Esophagus squamous epithelium (tissue), 5 donors: ENCODE measurements around the gene TMEM132D. TPM values are rescaled to one million over a fixed set of nuclear protein-coding genes. Genes with fewer than 3 reads are reported as not detected.

ENCODE experiments used
- DNase-seq: peaks from one replicate; lab custom pipeline; 2025; lab: John Stamatoyannopoulos, UW
- H3K27ac ChIP-seq, 4 donors: fragments of 200-600 bp; sonication (generic); one replicate each; pipeline ENCODE4 v1.5.1; 2016 to 2019; ENCODE audit warnings: mild to moderate bottlenecking in 1 of 4
- H3K27me3 ChIP-seq, 4 donors: fragments of 200-600 bp; sonication (generic); 1 replicate in 3 of 4; 2 replicates in 1 of 4; pipeline versions ENCODE4 v1.5.1 to v1.6.0; 2017 to 2021; ENCODE audit warnings: antibody characterized with exemption in 1 of 4
- H3K36me3 ChIP-seq, 3 donors: fragments of 200-600 bp; sonication (generic); one replicate each; pipeline ENCODE4 v1.5.1; 2016 to 2019
- H3K4me1 ChIP-seq, 3 donors: fragments of 200-600 bp; sonication (generic); one replicate each; pipeline ENCODE4 v1.5.1; 2017 to 2019
- H3K4me3 ChIP-seq, 4 donors: fragments of 200-600 bp; sonication (generic); 1 replicate in 3 of 4; 2 replicates in 1 of 4; pipeline ENCODE4 v1.5.1; 2016 to 2019; ENCODE audit warnings: mild to moderate bottlenecking in 2 of 4, moderate library complexity in 1 of 4
- H3K9me3 ChIP-seq, 3 donors: fragments of 200-600 bp; sonication (generic); one replicate each; pipeline ENCODE4 v1.5.1; 2016 to 2019
- POLR2A ChIP-seq, 4 donors: fragments of 450-650 bp; IDR thresholded peaks; one replicate each; pipeline ENCODE4 v1.6.1; 2017; ENCODE audit warnings: antibody characterized with exemption in 4 of 4, mild to moderate bottlenecking in 4 of 4, moderate library complexity in 3 of 4
- WGBS, 2 donors: methylation state at CpG; one replicate each; pipeline ENCODE4 v1.1.5; 2018; 5-methylcytosine and 5-hydroxymethylcytosine counted together
- intact Hi-C: fragments of 100-400 bp; cut with DNase I; formaldehyde crosslinking; loops from one replicate; pipeline ENCODE4 v1.15.0; 2022
- total RNA-seq, 4 donors: library from RNA; depleted of rRNA; stranded (reverse); fragments of >200 nt; gene quantifications; one replicate each; pipeline ENCODE4 v1.1.0, GENCODE V29; 2016
- TF ChIP-seq, protein P1 (sequence below), 6 experiments: fragments of 450-650 bp in 4 of 6; fragments of 200-600 bp in 2 of 6; sonication (generic) in 2 of 6; IDR thresholded peaks; one replicate each; pipeline ENCODE4 v1.5.1; 2016 to 2019; ENCODE audit warnings: antibody characterized with exemption in 6 of 6, mild to moderate bottlenecking in 4 of 6, moderate library complexity in 4 of 6
- donor health status: DM: yes; HTN: yes; CAD: no.

Gene TMEM132D
- total RNA-seq, 4 donors from 2014 or later = not detected

DNA sequence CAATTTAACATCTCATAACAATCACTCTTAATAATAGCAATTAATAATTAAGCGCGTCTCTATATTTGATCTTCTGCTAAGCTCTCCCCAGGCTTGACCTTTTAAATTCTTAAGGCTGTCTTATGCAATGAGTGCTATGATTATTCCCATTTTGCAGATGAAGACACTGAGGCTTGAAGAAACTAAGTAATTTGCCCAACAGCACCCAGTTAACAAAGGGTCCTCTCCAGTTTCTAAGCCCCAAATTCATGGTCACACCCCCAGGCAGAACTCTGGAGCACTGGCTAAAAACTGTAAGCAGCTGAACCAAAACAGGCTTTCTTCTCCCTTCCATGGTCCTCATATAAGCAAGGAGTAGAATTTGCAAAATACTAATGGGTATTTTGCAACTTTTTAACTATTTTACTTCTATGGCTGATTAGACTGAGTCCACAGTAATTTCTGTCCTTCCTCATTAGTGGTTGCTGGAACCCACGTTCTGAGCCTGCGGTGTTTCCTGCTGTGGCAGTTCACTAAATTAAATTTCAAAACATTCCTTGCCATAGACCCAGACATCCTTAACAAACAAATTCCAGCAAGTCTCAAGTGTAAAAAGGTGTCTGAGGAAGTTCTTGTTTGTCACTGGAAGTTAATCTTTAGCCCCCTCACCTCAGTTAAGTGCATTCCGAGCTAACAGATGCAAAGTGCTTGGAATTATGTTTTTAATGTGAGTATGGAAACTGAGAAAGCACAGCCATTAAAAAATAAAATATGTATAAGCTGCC is 76.5 kb downstream of the TMEM132D start:
- no peaks in the 10 kb centered on the region for H3K27me3 ChIP-seq
- 48 to 55% methylated on average over 5 of the region's 5 CpGs for WGBS, 2 donors
- peaks cover 0 to 9% (median 0%) of the 10 kb centered on the region in 3 donors for H3K9me3 ChIP-seq
- H3K27ac ChIP-seq = no peak overlapping the region
- no peaks in the 10 kb centered on the region for H3K36me3 ChIP-seq
- H3K4me1 ChIP-seq = no peaks in the 10 kb centered on the region
- DNase-seq = no peak
- H3K4me3 ChIP-seq = no peak overlapping the region
- TF ChIP-seq, protein P1, sequence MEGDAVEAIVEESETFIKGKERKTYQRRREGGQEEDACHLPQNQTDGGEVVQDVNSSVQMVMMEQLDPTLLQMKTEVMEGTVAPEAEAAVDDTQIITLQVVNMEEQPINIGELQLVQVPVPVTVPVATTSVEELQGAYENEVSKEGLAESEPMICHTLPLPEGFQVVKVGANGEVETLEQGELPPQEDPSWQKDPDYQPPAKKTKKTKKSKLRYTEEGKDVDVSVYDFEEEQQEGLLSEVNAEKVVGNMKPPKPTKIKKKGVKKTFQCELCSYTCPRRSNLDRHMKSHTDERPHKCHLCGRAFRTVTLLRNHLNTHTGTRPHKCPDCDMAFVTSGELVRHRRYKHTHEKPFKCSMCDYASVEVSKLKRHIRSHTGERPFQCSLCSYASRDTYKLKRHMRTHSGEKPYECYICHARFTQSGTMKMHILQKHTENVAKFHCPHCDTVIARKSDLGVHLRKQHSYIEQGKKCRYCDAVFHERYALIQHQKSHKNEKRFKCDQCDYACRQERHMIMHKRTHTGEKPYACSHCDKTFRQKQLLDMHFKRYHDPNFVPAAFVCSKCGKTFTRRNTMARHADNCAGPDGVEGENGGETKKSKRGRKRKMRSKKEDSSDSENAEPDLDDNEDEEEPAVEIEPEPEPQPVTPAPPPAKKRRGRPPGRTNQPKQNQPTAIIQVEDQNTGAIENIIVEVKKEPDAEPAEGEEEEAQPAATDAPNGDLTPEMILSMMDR (IDR thresholded peaks at IDR 0.05) = no peak
- TF ChIP-seq POLR2A (IDR thresholded peaks at IDR 0.05) = no peak
- intact Hi-C loops = no loop called here

DNA sequence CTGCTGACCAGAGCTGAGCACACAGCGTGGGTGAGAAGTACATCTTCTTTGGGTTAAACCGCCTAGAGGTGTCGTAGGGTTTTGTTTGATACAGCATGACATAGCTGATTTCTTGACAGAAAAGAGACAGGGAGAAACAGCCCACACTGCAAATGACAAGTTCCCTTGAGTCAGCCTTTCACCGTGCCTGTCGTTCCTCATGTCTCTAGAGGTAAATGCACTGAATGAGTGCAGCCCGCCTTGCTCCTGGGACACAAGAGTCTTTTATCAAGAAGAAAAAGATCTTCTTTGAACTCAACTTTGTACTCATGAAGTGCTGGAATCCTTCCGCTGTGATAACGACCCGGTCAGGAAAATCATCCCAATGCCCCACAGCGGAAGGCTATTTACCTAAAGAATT is 77.6 kb downstream of the TMEM132D start:
- H3K4me3 ChIP-seq = no peak overlapping the region

DNA sequence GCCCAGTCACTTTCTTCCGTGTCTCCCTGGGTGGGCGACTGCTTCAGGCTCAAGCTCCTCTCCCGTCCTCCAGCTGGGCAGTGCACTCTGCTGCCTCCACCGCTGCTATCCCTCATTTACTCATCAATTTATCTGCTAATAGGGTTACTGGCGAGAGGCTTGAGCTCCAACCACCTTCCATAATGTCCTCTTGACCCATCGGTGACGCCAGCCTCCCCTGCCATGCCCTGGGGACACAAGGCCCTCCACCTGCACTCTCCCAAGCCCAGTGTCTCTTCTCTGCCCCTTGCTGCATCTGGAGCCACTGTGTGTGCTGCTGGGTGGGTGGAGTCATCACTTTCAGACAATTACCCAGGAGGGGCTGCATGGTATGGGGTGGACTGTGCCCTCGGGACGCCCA is 78.5 kb downstream of the TMEM132D start:
- Histone ChIP-seq H3K9me3 (peaks cover 0 to 9% (median 0%) of the 10 kb centered on the region in 3 donors), H3K27ac (no peak overlapping the region), H3K4me1 (no peaks in the 10 kb centered on the region), H3K27me3 (no peaks in the 10 kb centered on the region), H3K36me3 (no peaks in the 10 kb centered on the region), H3K4me3 (no peak overlapping the region)
- intact Hi-C loops = no loop called here
- DNase-seq = no peak
- WGBS, 2 donors = 50 to 62% methylated on average over 6 to 7 of the region's 9 CpGs
- TF ChIP-seq, protein P1 (IDR thresholded peaks at IDR 0.05) = no peak
- TF ChIP-seq POLR2A (IDR thresholded peaks at IDR 0.05) = no peak

More for the DNA sequence above, 77.6 kb downstream of the TMEM132D start:
- H3K9me3 ChIP-seq = peaks cover 0 to 9% (median 0%) of the 10 kb centered on the region in 3 donors
- 43 to 70% methylated on average over 8 of the region's 10 CpGs for WGBS, 2 donors
- H3K27me3 ChIP-seq = no peaks in the 10 kb centered on the region
- no peaks in the 10 kb centered on the region for H3K4me1 ChIP-seq
- H3K36me3 ChIP-seq = no peaks in the 10 kb centered on the region
- no peak for DNase-seq
- H3K27ac ChIP-seq = no peak overlapping the region
- TF ChIP-seq POLR2A (IDR thresholded peaks at IDR 0.05) = no peak
- TF ChIP-seq, protein P1 (IDR thresholded peaks at IDR 0.05) = no peak
- intact Hi-C loops = no loop called here

DNA sequence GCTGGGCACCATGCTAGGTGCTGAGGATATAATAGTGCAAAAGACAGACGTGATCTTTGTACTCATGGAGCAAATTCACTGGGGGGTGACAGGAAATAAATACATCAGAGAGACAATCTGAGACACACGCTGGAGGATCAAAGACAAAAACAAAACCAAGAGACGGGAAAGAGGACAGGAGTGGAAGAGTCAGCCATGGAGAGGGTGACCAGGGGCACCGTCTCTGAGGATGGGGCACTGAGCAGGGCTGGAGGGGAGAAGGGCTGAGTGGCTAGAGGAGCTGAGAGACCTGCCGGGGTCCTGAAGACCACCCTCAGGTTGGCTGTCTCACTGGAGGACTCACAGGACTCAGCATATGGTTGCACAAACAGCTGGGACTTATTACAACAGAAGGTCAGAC is 81.9 kb downstream of the TMEM132D start:
- Histone ChIP-seq H3K4me3 (no peak overlapping the region), H3K4me1 (no peaks in the 10 kb centered on the region), H3K27ac (no peak overlapping the region), H3K9me3 (peaks cover 0 to 4% (median 0%) of the 10 kb centered on the region in 3 donors), H3K36me3 (no peaks in the 10 kb centered on the region), H3K27me3 (no peaks in the 10 kb centered on the region)
- WGBS, 2 donors = 52 to 54% methylated on average over 5 of the region's 5 CpGs
- DNase-seq = no peak
- intact Hi-C loops = no loop called here
- no peak for TF ChIP-seq POLR2A (IDR thresholded peaks at IDR 0.05)
- TF ChIP-seq, protein P1 (IDR thresholded peaks at IDR 0.05) = no peak

DNA sequence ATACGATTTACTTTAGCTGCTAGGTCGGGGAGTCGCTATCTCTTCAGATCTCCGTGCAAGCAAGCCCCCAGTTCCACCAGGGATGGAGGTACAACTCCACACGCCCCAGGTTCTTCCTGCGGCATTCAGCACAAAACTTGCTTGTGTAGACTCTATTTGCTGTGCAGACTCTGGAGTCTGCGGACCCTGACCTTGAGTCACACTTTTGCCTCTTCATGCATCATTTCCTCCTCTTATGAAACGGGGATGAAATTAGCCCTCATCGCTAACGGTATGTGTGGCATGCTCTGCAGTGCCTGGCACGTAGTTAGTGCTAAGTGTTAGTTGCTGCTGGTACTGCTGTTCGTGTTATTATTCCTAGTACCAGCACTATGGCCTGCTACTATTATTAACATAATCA is 84.4 kb downstream of the TMEM132D start:
- TF ChIP-seq, protein P1 (IDR thresholded peaks at IDR 0.05) = no peak
- TF ChIP-seq POLR2A (IDR thresholded peaks at IDR 0.05) = no peak
- no peaks in the 10 kb centered on the region for H3K9me3 ChIP-seq
- H3K27ac ChIP-seq = no peak overlapping the region
- no peak overlapping the region for H3K4me3 ChIP-seq
- H3K4me1 ChIP-seq = no peaks in the 10 kb centered on the region
- intact Hi-C loops = no loop called here
- no peak for DNase-seq
- H3K27me3 ChIP-seq = no peaks in the 10 kb centered on the region
- no peaks in the 10 kb centered on the region for H3K36me3 ChIP-seq
- 67 to 72% methylated on average over 12 of the region's 12 CpGs for WGBS, 2 donors
